GM12878 (cell line): ENCODE data around the gene ABT1. TPM values are rescaled to one million over a fixed set of nuclear protein-coding genes. Genes with fewer than 3 reads are reported as not detected.
A peak's percentile ranks its signal among the peaks of the same experiment; 100 is the strongest.

Experiments used
- ATAC-seq: fragments of 200-7000 bp; cut with Tn5 transposase; 3 replicates; pipeline ENCODE4 v1.9.1; 2020; ENCODE audit warnings: mild to moderate bottlenecking, moderate library complexity
- BruUV-seq: library from RNA; stranded (reverse); fragments of 400-500 nt; replicated peaks from 2 replicates; lab custom pipeline; 2021; lab: Mats Ljungman, UMichigan
- CTCF ChIA-PET: fragments of 300-600 bp; sonication (Branson Sonifier 250); formaldehyde crosslinking; extraction: SDS; loops from one replicate; lab custom pipeline; 2021; ENCODE audit warnings: inconsistent platforms; lab: Yijun Ruan, JAX
- POLR2A ChIA-PET: fragments of 350-600 bp; formaldehyde crosslinking; extraction: SDS; loops from one replicate; lab custom pipeline; 2021; ENCODE audit warnings: inconsistent platforms; lab: Charles Lee
- RAD21 ChIA-PET: fragments of 300-600 bp; sonication (Branson Sonifier 250); formaldehyde crosslinking; loops from one replicate; lab custom pipeline; 2023; ENCODE audit warnings: antibody characterized with exemption; ENCODE audit not compliant: unreplicated experiment; lab: Charles Lee
- SMC1A ChIA-PET: fragments of 300-600 bp; sonication (Branson Sonifier 250); formaldehyde crosslinking; loops from one replicate; lab custom pipeline; 2023; ENCODE audit not compliant: unreplicated experiment, uncharacterized antibody; lab: Charles Lee
- DNase-seq: peaks from one replicate; pipeline ENCODE4 v3.0.0-alpha.2; 2011; ENCODE audit warnings: low read depth, low spot score
- FAIRE-seq: peaks from 3 replicates; lab custom pipeline; 2011; peaks lifted over from hg19 to GRCh38; lab: Jason Lieb, UNC
- H2AFZ ChIP-seq: 2 replicates; pipeline ENCODE4 v1.6.0; 2011; ENCODE audit warnings: low read depth, low read length, control low read depth; ENCODE audit not compliant: control insufficient read depth
- H3K27ac ChIP-seq: 2 replicates; pipeline ENCODE4 v1.5.1; 2011; ENCODE audit warnings: control low read depth; ENCODE audit not compliant: control insufficient read depth, insufficient read depth
- H3K27me3 ChIP-seq, 2 experiments: replicated peaks in 1 of 2; 2 replicates each; pipeline versions ENCODE4 v1.6.0 to v1.6.1; 2011; ENCODE audit warnings: low read length in 1 of 2; ENCODE audit not compliant: control insufficient read depth in 2 of 2, insufficient read depth in 2 of 2
- H3K36me3 ChIP-seq, 2 experiments: 2 replicates each; pipeline ENCODE4 v1.5.1; 2011; ENCODE audit warnings: low read length in 1 of 2; ENCODE audit not compliant: control insufficient read depth in 2 of 2, insufficient read depth in 2 of 2
- H3K4me1 ChIP-seq: 2 replicates; pipeline ENCODE4 v1.6.1; 2011; ENCODE audit warnings: mild to moderate bottlenecking, low read length, moderate library complexity, mixed read lengths; ENCODE audit not compliant: control insufficient read depth, insufficient read depth
- H3K4me2 ChIP-seq: 2 replicates; pipeline ENCODE4 v1.6.0; 2011; ENCODE audit warnings: control low read depth; ENCODE audit not compliant: control insufficient read depth, insufficient read depth
- H3K4me3 ChIP-seq: fragments of 200-600 bp; sonication (generic); 2 replicates; pipeline ENCODE4 v1.5.1; 2016
- H3K79me2 ChIP-seq: 2 replicates; pipeline ENCODE4 v1.6.0; 2011; ENCODE audit warnings: low read length; ENCODE audit not compliant: control insufficient read depth, insufficient read depth
- H3K9ac ChIP-seq: 2 replicates; pipeline ENCODE4 v1.8.0; 2011; ENCODE audit warnings: low read length, control low read depth, mixed read lengths; ENCODE audit not compliant: control insufficient read depth, insufficient read depth
- H3K9me3 ChIP-seq: replicated peaks from 3 replicates; pipeline ENCODE4 v1.5.1; 2011; ENCODE audit warnings: mild to moderate bottlenecking, low read length; ENCODE audit not compliant: control insufficient read depth, insufficient read depth
- H4K20me1 ChIP-seq: 2 replicates; pipeline ENCODE4 v1.6.0; 2011; ENCODE audit not compliant: control insufficient read depth, insufficient read depth
- SPI1 ChIP-seq: IDR thresholded peaks from 2 replicates; pipeline ENCODE4 v1.6.1; 2011; ENCODE audit warnings: low read depth, mild to moderate bottlenecking, low read length, moderate library complexity, borderline replicate concordance; ENCODE audit not compliant: insufficient read depth
- WGBS: methylation state at CpG from one replicate; pipeline ENCODE4 v1.1.6; 2016; ENCODE audit warnings: low lambda C conversion rate; ENCODE audit not compliant: insufficient replicate concordance, insufficient coverage; ENCODE audit errors: missing lambda C conversion rate; 5-methylcytosine and 5-hydroxymethylcytosine counted together
- in situ Hi-C: fragments of 300-500 bp; cut with MboI; formaldehyde crosslinking; loops from 9 replicates; pipeline ENCODE4 v1.14.3; 2018; ENCODE audit warnings: mixed read lengths
- intact Hi-C: fragments of 100-400 bp; cut with micrococcal nuclease; formaldehyde crosslinking; loops from one replicate; pipeline ENCODE4 v1.14.2; 2022; ENCODE audit not compliant: unreplicated experiment
- polyA plus RNA-seq, 11 experiments: library from polyadenylated mRNA; depleted of rRNA in 4 of 11; unstranded in 6 of 11; stranded (reverse) in 5 of 11; fragments of >200 nt; fragmentation: Nextera tagmentation in 4 of 11; fragmentation: Illumina TruSeq in 1 of 11; extraction: Ambion mirVana in 4 of 11; extraction: Trizol in 1 of 11; gene quantifications; 1 replicate in 1 of 11; 2 replicates in 10 of 11; pipeline versions ENCODE4 v1.2.1 to v1.2.3, GENCODE V29; 2011 to 2016; ENCODE audit warnings: inconsistent platforms in 2 of 11, missing spikeins in 2 of 11, low read depth in 1 of 11
- total RNA-seq, 4 experiments: library from RNA; depleted of rRNA in 3 of 4; stranded (reverse); fragments of >200 nt in 3 of 4; fragmentation: Illumina TruSeq in 1 of 4; extraction: Trizol in 1 of 4; gene quantifications; 2 replicates each; pipeline versions ENCODE4 v1.2.1 to v1.2.3, GENCODE V29; 2013 to 2021
- TF ChIP-seq, protein P1 (sequence below): IDR thresholded peaks from 2 replicates; pipeline ENCODE4 v1.6.1; 2012; ENCODE audit warnings: low read depth, low read length, improper control_type of control experiment
- TF ChIP-seq, protein P2 (sequence below): fragments of 450-650 bp; IDR thresholded peaks from 2 replicates; pipeline ENCODE4 v1.6.1; 2017; ENCODE audit warnings: mild to moderate bottlenecking, low read depth, inconsistent platforms; ENCODE audit not compliant: poor library complexity, severe bottlenecking

The ABT1 gene
- total and polyA plus RNA-seq, 10 of the 15 experiments (the other 5 are each of a cell fraction or from before 2014, with no cell fraction given) = 8.4 to 43.5 (median 28.2) TPM

- no peaks in the 10 kb centered on the region for H3K79me2 ChIP-seq
- no peaks in the 10 kb centered on the region for H4K20me1 ChIP-seq
- TF ChIP-seq SPI1 = peak; percentile 44; the same call in 1 of the 2 replicates
- TF ChIP-seq, protein P1, sequence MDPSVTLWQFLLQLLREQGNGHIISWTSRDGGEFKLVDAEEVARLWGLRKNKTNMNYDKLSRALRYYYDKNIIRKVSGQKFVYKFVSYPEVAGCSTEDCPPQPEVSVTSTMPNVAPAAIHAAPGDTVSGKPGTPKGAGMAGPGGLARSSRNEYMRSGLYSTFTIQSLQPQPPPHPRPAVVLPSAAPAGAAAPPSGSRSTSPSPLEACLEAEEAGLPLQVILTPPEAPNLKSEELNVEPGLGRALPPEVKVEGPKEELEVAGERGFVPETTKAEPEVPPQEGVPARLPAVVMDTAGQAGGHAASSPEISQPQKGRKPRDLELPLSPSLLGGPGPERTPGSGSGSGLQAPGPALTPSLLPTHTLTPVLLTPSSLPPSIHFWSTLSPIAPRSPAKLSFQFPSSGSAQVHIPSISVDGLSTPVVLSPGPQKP = no peak
- TF ChIP-seq, protein P2, sequence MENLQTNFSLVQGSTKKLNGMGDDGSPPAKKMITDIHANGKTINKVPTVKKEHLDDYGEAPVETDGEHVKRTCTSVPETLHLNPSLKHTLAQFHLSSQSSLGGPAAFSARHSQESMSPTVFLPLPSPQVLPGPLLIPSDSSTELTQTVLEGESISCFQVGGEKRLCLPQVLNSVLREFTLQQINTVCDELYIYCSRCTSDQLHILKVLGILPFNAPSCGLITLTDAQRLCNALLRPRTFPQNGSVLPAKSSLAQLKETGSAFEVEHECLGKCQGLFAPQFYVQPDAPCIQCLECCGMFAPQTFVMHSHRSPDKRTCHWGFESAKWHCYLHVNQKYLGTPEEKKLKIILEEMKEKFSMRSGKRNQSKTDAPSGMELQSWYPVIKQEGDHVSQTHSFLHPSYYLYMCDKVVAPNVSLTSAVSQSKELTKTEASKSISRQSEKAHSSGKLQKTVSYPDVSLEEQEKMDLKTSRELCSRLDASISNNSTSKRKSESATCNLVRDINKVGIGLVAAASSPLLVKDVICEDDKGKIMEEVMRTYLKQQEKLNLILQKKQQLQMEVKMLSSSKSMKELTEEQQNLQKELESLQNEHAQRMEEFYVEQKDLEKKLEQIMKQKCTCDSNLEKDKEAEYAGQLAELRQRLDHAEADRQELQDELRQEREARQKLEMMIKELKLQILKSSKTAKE = no peak
- intact Hi-C loops = no loop called here
- H3K36me3 ChIP-seq = no peaks in the 10 kb centered on the region
- FAIRE-seq = no peak
- no peak overlapping the region for H3K9ac ChIP-seq
- in situ Hi-C loops = no loop called here
- peak overlapping the region; percentile 92 for H3K4me2 ChIP-seq
- H3K27ac ChIP-seq = no peak overlapping the region
- WGBS = 39% methylated on average over 7 of the region's 7 CpGs
- SMC1A ChIA-PET = interaction anchor here (0.8 to 11.6 kb wide), 6 partner anchors 16 to 552 kb away, joined by 3 to 170 read pairs (median 4); partner anchors contain the start of gene ABT1
- peaks cover 13% of the 10 kb centered on the region for H3K4me1 ChIP-seq
- BruUV-seq = no TSS peak
- POLR2A ChIA-PET = interaction anchor here (0.6 to 1.3 kb wide), 5 partner anchors 13 to 569 kb away, joined by 3 to 8 read pairs (median 4); no protein-coding TSS in a partner anchor
- CTCF ChIA-PET = interaction anchor here (0.7 to 13.0 kb wide), 9 partner anchors 8 to 502 kb away, joined by 3 to 267 read pairs (median 3); partner anchors contain the start of gene ABT1
- ATAC-seq = peak; percentile 4; the same call in 1 of the 3 replicates
- no peaks in the 10 kb centered on the region for H3K27me3 ChIP-seq
- no peak for DNase-seq
- H3K9me3 ChIP-seq = peaks cover 8% of the 10 kb centered on the region; the same call in 2 of the 3 replicates
- RAD21 ChIA-PET = interaction anchor here (0.7 to 8.8 kb wide), 5 partner anchors 17 to 550 kb away, joined by 3 to 64 read pairs (median 5); partner anchors contain the start of gene ABT1
- peak overlapping the region; percentile 58 for H2AFZ ChIP-seq
- H3K4me3 ChIP-seq = peak overlapping the region; percentile 54; the same call in 1 of the 2 replicates
These were observed 20.3 kb upstream of the ABT1 start for GRCh38 chr6:26576407-26576843.
